Sigmoid colon (tissue), 7 donors: ENCODE data around the gene NHSL2. TPM values are rescaled to one million over a fixed set of nuclear protein-coding genes. Genes with fewer than 3 reads are reported as not detected.
A peak's percentile ranks its signal among the peaks of the same experiment; 100 is the strongest.

Source experiments
- DNase-seq: peaks from one replicate; pipeline ENCODE4 v3.0.0-alpha.2; 2019
- H3K27ac ChIP-seq, 4 donors: fragments of 200-600 bp; sonication (generic); one replicate each; pipeline ENCODE4 v1.5.1; 2016 to 2019; ENCODE audit warnings: mild to moderate bottlenecking in 1 of 4
- H3K27me3 ChIP-seq, 3 donors: fragments of 200-600 bp; sonication (generic); one replicate each; pipeline ENCODE4 v1.5.1; 2019; ENCODE audit warnings: mild to moderate bottlenecking in 1 of 3
- H3K36me3 ChIP-seq, 4 donors: fragments of 200-600 bp; sonication (generic); one replicate each; pipeline ENCODE4 v1.5.1; 2016 to 2019
- H3K4me1 ChIP-seq, 4 donors: fragments of 200-600 bp; sonication (generic); one replicate each; pipeline ENCODE4 v1.5.1; 2017 to 2019
- H3K4me3 ChIP-seq, 4 donors: fragments of 200-600 bp; sonication (generic); one replicate each; pipeline ENCODE4 v1.5.1; 2017 to 2019; ENCODE audit warnings: mild to moderate bottlenecking in 2 of 4, moderate library complexity in 1 of 4
- H3K9me3 ChIP-seq, 4 donors: fragments of 200-600 bp in 3 of 4; sonication (generic) in 3 of 4; one replicate each; pipeline versions ENCODE4 v1.5.1 to v1.6.1; 2013 to 2019
- EP300 ChIP-seq, 4 donors: sonication (generic); formaldehyde crosslinking; IDR thresholded peaks; one replicate each; pipeline ENCODE4 v1.6.1; 2017; ENCODE audit warnings: antibody characterized with exemption in 4 of 4
- POLR2A ChIP-seq, 2 donors: fragments of 450-650 bp; IDR thresholded peaks; one replicate each; pipeline ENCODE4 v1.6.1; 2016; ENCODE audit warnings: antibody characterized with exemption in 2 of 2, mild to moderate bottlenecking in 2 of 2, moderate library complexity in 2 of 2
- POLR2AphosphoS5 ChIP-seq, 4 donors: sonication (generic); formaldehyde crosslinking; IDR thresholded peaks; one replicate each; pipeline ENCODE4 v1.6.1; 2017; ENCODE audit warnings: antibody characterized with exemption in 4 of 4
- WGBS, 2 donors: extraction: QIAGEN DNeasy Blood & Tissue Kit; methylation state at CpG; one replicate each; pipeline ENCODE4 v1.1.7; 2013; 5-methylcytosine and 5-hydroxymethylcytosine counted together
- intact Hi-C: fragments of 100-400 bp; cut with DNase I; formaldehyde crosslinking; loops from one replicate; pipeline ENCODE4 v1.15.1; 2023
- polyA plus RNA-seq, 3 donors: library from polyadenylated mRNA; stranded (reverse); fragments of 200-250 nt; gene quantifications; one replicate each; pipeline ENCODE4 v1.2.3, GENCODE V29; 2013
- total RNA-seq, 4 donors: library from RNA; depleted of rRNA; stranded (reverse); fragments of >200 nt; gene quantifications; one replicate each; pipeline ENCODE4 v1.1.0, GENCODE V29; 2016
- TF ChIP-seq, protein P1 (sequence below), 4 experiments: fragments of 450-650 bp in 3 of 4; fragments of 200-600 bp in 1 of 4; IDR thresholded peaks; one replicate each; pipeline ENCODE4 v1.5.1; 2016 to 2019; ENCODE audit warnings: antibody characterized with exemption in 4 of 4, mild to moderate bottlenecking in 3 of 4, moderate library complexity in 2 of 4
- donor health status: healthy with polysubstance abuse.
- donor health status: Bipolar disorder and iron deficiency.
- donor health status: healthy.

NHSL2 gene
- total and polyA plus RNA-seq, 7 donors = under 0.01 to 21.3 (median 8.1) TPM

DNA sequence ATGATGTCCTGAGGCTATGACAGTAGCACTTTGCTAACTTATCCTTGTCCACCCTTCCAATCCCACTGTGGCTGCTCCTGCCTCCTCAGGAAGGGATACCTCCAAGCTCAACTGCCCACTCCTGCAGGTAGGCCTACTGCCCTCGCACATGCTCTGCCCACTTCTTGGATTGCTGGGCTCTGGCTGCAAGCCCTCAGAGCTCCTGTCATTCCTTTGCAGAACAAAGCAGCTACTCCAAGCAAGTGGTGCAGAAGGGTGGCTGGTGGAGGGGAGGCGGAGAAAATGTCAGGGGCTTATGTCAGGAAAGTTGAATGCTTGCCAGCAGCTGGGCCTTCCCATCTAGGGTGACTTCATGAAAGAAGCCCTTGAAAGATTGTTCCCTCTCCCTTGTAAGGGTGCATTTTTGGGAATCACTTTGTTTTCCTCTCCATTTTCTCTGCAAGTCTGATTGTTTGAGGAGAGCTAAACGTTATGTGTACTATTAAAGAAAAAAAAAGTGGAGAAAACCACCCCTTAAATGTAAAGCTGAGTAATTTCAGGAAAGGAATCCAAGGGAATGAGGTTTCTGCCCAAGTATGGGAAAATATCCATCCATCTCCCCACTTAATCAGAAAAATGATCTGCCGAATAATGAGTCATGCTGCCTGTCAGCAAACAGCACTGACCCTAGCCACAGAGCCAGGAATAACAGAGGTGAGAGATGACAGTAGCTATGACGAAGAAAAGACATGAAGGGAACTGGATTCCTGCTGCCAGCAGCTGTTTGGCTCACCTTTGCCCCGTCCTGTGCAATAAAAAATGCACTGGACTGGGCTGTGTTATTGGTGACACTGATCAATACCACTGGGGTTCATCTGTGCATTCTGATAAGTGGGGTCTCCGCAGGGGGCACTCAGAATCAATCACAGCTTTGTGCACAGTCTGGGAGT lies 119.1 kb downstream of the NHSL2 start:
- peak; percentile 67 for DNase-seq
- H3K9me3 ChIP-seq = no peaks in the 10 kb centered on the region
- peaks cover 0 to 39% (median 22%) of the 10 kb centered on the region in 4 donors for H3K4me1 ChIP-seq
- H3K36me3 ChIP-seq = no peaks in the 10 kb centered on the region
- intact Hi-C loops = no loop called here
- H3K27me3 ChIP-seq = peaks cover 0 to 3% (median 0%) of the 10 kb centered on the region in 3 donors
- H3K4me3 ChIP-seq = no peak overlapping the region
- TF ChIP-seq POLR2AphosphoS5 (IDR thresholded peaks at IDR 0.05) (no peak), POLR2A (IDR thresholded peaks at IDR 0.05) (no peak), EP300 (IDR thresholded peaks at IDR 0.05) (no peak)
- TF ChIP-seq, protein P1, sequence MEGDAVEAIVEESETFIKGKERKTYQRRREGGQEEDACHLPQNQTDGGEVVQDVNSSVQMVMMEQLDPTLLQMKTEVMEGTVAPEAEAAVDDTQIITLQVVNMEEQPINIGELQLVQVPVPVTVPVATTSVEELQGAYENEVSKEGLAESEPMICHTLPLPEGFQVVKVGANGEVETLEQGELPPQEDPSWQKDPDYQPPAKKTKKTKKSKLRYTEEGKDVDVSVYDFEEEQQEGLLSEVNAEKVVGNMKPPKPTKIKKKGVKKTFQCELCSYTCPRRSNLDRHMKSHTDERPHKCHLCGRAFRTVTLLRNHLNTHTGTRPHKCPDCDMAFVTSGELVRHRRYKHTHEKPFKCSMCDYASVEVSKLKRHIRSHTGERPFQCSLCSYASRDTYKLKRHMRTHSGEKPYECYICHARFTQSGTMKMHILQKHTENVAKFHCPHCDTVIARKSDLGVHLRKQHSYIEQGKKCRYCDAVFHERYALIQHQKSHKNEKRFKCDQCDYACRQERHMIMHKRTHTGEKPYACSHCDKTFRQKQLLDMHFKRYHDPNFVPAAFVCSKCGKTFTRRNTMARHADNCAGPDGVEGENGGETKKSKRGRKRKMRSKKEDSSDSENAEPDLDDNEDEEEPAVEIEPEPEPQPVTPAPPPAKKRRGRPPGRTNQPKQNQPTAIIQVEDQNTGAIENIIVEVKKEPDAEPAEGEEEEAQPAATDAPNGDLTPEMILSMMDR (IDR thresholded peaks at IDR 0.05) = no peak
- WGBS, 2 donors = 34 to 58% methylated on average over 7 of the region's 7 CpGs
- H3K27ac ChIP-seq = peak overlapping the region; percentile 68 to 78 (median 73)

DNA sequence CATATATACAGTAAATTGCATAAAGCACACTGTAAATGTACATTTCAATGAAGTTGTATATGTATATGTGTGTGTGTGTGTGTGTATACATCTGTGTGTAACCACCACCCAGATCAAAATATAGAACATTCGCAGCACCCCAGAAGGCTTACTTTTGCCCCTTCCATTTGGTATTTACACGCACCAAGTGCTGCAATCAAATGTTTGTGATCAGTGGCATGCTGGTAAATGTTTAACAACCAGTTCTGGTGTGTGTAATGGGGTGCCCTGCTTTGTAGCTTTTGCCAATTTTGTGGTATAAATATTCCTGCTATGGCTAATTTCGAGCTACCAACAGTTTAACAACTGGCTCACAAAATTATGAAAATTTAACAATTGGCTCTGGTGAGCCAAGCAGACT lies 119.8 kb downstream of the NHSL2 start:
- no peaks in the 10 kb centered on the region for H3K36me3 ChIP-seq
- no peak overlapping the region for H3K4me3 ChIP-seq
- peaks cover 0 to 39% (median 22%) of the 10 kb centered on the region in 4 donors for H3K4me1 ChIP-seq
- H3K9me3 ChIP-seq = no peaks in the 10 kb centered on the region
- 23 to 61% methylated on average over 3 of the region's 3 CpGs for WGBS, 2 donors
- H3K27me3 ChIP-seq = peaks cover 0 to 3% (median 0%) of the 10 kb centered on the region in 3 donors
- H3K27ac ChIP-seq = peak overlapping the region; percentile 68 to 78 (median 73)
- DNase-seq = peak; percentile 0
- TF ChIP-seq POLR2AphosphoS5 (IDR thresholded peaks at IDR 0.05) (no peak), EP300 (IDR thresholded peaks at IDR 0.05) (no peak), POLR2A (IDR thresholded peaks at IDR 0.05) (no peak)
- TF ChIP-seq, protein P1 (IDR thresholded peaks at IDR 0.05) = no peak
- intact Hi-C loops = no loop called here

DNA sequence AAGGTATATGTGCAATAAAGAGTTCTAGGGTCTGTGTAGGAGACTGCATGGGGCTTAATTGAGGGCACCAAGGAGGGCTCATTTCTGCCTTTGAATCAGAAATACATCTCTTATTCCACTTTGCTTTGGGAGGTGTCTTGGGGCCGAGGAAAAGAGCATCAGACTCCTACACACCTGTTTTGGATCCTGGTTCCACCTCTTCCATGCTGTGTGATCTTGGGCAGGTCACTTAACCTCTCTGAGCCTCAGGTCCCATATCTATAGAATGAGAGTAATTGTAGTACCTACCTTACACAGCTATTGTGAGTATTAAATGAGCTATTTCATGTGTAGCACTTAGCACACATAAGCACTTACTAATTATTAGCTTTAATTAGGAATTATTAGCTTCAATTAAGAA lies 120.5 kb downstream of the NHSL2 start:
- H3K27ac ChIP-seq = peak overlapping the region; percentile 68 to 78 (median 73)
- intact Hi-C loops = no loop called here

GRCh38 chrX:72031634-72032033 lies 121.0 kb downstream of the NHSL2 start:
- no peak overlapping the region for H3K4me3 ChIP-seq
- TF ChIP-seq, protein P1 (IDR thresholded peaks at IDR 0.05) = no peak
- TF ChIP-seq EP300 (IDR thresholded peaks at IDR 0.05) = no peak
- no peak for TF ChIP-seq POLR2A (IDR thresholded peaks at IDR 0.05)
- TF ChIP-seq POLR2AphosphoS5 (IDR thresholded peaks at IDR 0.05) = no peak
- peaks cover 0 to 34% (median 22%) of the 10 kb centered on the region in 4 donors for H3K4me1 ChIP-seq
- H3K27ac ChIP-seq = peak overlapping the region; percentile 68 to 78 (median 73)
- no peaks in the 10 kb centered on the region for H3K27me3 ChIP-seq
- no peak for DNase-seq
- no peaks in the 10 kb centered on the region for H3K9me3 ChIP-seq
- WGBS, 2 donors = 60 to 77% methylated on average over 5 of the region's 5 CpGs
- intact Hi-C loops = no loop called here
- H3K36me3 ChIP-seq = no peaks in the 10 kb centered on the region

More for the DNA sequence above, 120.5 kb downstream of the NHSL2 start:
- peak; percentile 6 for DNase-seq
- peaks cover 0 to 39% (median 22%) of the 10 kb centered on the region in 4 donors for H3K4me1 ChIP-seq
- H3K4me3 ChIP-seq = no peak overlapping the region
- WGBS, 2 donors = 80 to 91% methylated on average over 1 of the region's 1 CpG
- H3K27me3 ChIP-seq = no peaks in the 10 kb centered on the region
- H3K9me3 ChIP-seq = no peaks in the 10 kb centered on the region
- H3K36me3 ChIP-seq = no peaks in the 10 kb centered on the region
- TF ChIP-seq EP300 (IDR thresholded peaks at IDR 0.05) = no peak
- TF ChIP-seq POLR2A (IDR thresholded peaks at IDR 0.05) = no peak
- no peak for TF ChIP-seq POLR2AphosphoS5 (IDR thresholded peaks at IDR 0.05)
- TF ChIP-seq, protein P1 (IDR thresholded peaks at IDR 0.05) = no peak
